Measurements from ENCODE around the gene CAMTA1. TPM values are rescaled to one million over a fixed set of nuclear protein-coding genes. Genes with fewer than 3 reads are reported as not detected.

CAMTA1 gene
- total RNA-seq, 1 experiment from 2014 or later = 118 TPM

- Histone ChIP-seq H3K4me2 (ENCODE audit: low read depth, low read length, poor library complexity, severe bottlenecking) (no peak overlapping the region), H3K27ac (ENCODE audit: low read length) (no peak overlapping the region), H3K4me1 (ENCODE audit: low read length) (peaks cover 30% of the 10 kb centered on the region), H4K20me1 (ENCODE audit: insufficient read depth, low read depth, low read length) (no peaks in the 10 kb centered on the region; the same call in 1 of the 2 replicates), H3K27me3 (ENCODE audit: low read length) (no peaks in the 10 kb centered on the region; the same call in 1 of the 2 replicates), H3K36me3 (ENCODE audit: insufficient read depth, low read length) (no peaks in the 10 kb centered on the region), H3K9me3 (ENCODE audit: low read length) (no peaks in the 10 kb centered on the region), H3K4me3 (ENCODE audit: low read length) (no peak overlapping the region), H3K9ac (ENCODE audit: low read length) (no peak overlapping the region), H3K79me2 (ENCODE audit: low read length) (no peaks in the 10 kb centered on the region), H3K9me2 (replicated peaks; ENCODE audit: insufficient read depth, low read length) (no peaks in the 10 kb centered on the region), H2AFZ (ENCODE audit: low read length) (no peak overlapping the region)
- DNase-seq = no peak
Measured at GRCh38 chr1:7566417-7567375, 781.4 kb downstream of the CAMTA1 start.

- H3K4me2 ChIP-seq (ENCODE audit: low read depth, low read length, poor library complexity, severe bottlenecking) = no peak overlapping the region
- H3K4me1 ChIP-seq (ENCODE audit: low read length) = peaks cover 23% of the 10 kb centered on the region
- no peak overlapping the region for H2AFZ ChIP-seq (ENCODE audit: low read length)
- H3K27ac ChIP-seq (ENCODE audit: low read length) = no peak overlapping the region
- DNase-seq = no peak
- H3K4me3 ChIP-seq (ENCODE audit: low read length) = no peak overlapping the region
- no peaks in the 10 kb centered on the region for H3K36me3 ChIP-seq (ENCODE audit: insufficient read depth, low read length)
- H3K9me3 ChIP-seq (ENCODE audit: low read length) = no peaks in the 10 kb centered on the region
- H3K79me2 ChIP-seq (ENCODE audit: low read length) = no peaks in the 10 kb centered on the region
- no peaks in the 10 kb centered on the region; the same call in 1 of the 2 replicates for H3K27me3 ChIP-seq (ENCODE audit: low read length)
- H3K9ac ChIP-seq (ENCODE audit: low read length) = no peak overlapping the region
- no peaks in the 10 kb centered on the region; the same call in 1 of the 2 replicates for H4K20me1 ChIP-seq (ENCODE audit: insufficient read depth, low read depth, low read length)
- H3K9me2 ChIP-seq (replicated peaks; ENCODE audit: insufficient read depth, low read length) = no peaks in the 10 kb centered on the region
Measured at GRCh38 chr1:7567376-7567775, 782.1 kb downstream of the CAMTA1 start.

- no peak overlapping the region for H3K4me3 ChIP-seq (ENCODE audit: low read length)
- H3K9ac ChIP-seq (ENCODE audit: low read length) = no peak overlapping the region
- no peaks in the 10 kb centered on the region for H3K9me2 ChIP-seq (replicated peaks; ENCODE audit: insufficient read depth, low read length)
- no peak overlapping the region for H3K4me2 ChIP-seq (ENCODE audit: low read depth, low read length, poor library complexity, severe bottlenecking)
- H2AFZ ChIP-seq (ENCODE audit: low read length) = no peak overlapping the region
- H3K9me3 ChIP-seq (ENCODE audit: low read length) = no peaks in the 10 kb centered on the region
- H3K27ac ChIP-seq (ENCODE audit: low read length) = no peak overlapping the region
- H3K4me1 ChIP-seq (ENCODE audit: low read length) = peaks cover 16% of the 10 kb centered on the region
- H4K20me1 ChIP-seq (ENCODE audit: insufficient read depth, low read depth, low read length) = no peaks in the 10 kb centered on the region
- H3K79me2 ChIP-seq (ENCODE audit: low read length) = no peaks in the 10 kb centered on the region
- no peaks in the 10 kb centered on the region for H3K36me3 ChIP-seq (ENCODE audit: insufficient read depth, low read length)
- no peaks in the 10 kb centered on the region; the same call in 1 of the 2 replicates for H3K27me3 ChIP-seq (ENCODE audit: low read length)
- no peak for DNase-seq
Measured at GRCh38 chr1:7568053-7568452, 782.8 kb downstream of the CAMTA1 start.

- no peak overlapping the region for H2AFZ ChIP-seq (ENCODE audit: low read length)
- H3K27me3 ChIP-seq (ENCODE audit: low read length) = no peaks in the 10 kb centered on the region; the same call in 1 of the 2 replicates
- H3K4me3 ChIP-seq (ENCODE audit: low read length) = no peak overlapping the region
- no peak overlapping the region for H3K9ac ChIP-seq (ENCODE audit: low read length)
- no peaks in the 10 kb centered on the region for H3K9me2 ChIP-seq (replicated peaks; ENCODE audit: insufficient read depth, low read length)
- H4K20me1 ChIP-seq (ENCODE audit: insufficient read depth, low read depth, low read length) = no peaks in the 10 kb centered on the region
- no peaks in the 10 kb centered on the region for H3K9me3 ChIP-seq (ENCODE audit: low read length)
- H3K4me2 ChIP-seq (ENCODE audit: low read depth, low read length, poor library complexity, severe bottlenecking) = no peak overlapping the region
- no peaks in the 10 kb centered on the region for H3K79me2 ChIP-seq (ENCODE audit: low read length)
- H3K4me1 ChIP-seq (ENCODE audit: low read length) = peaks cover 11% of the 10 kb centered on the region
- no peak for DNase-seq
- H3K36me3 ChIP-seq (ENCODE audit: insufficient read depth, low read length) = no peaks in the 10 kb centered on the region
- no peak overlapping the region for H3K27ac ChIP-seq (ENCODE audit: low read length)
Measured at GRCh38 chr1:7568901-7569524, 783.8 kb downstream of the CAMTA1 start.

GRCh38 chr1:7570311-7570710, 785.1 kb downstream of the CAMTA1 start:
- Histone ChIP-seq H3K36me3 (ENCODE audit: insufficient read depth, low read length) (no peaks in the 10 kb centered on the region), H3K9me2 (replicated peaks; ENCODE audit: insufficient read depth, low read length) (no peaks in the 10 kb centered on the region)

GRCh38 chr1:7572654-7573152, 787.4 kb downstream of the CAMTA1 start:
- Histone ChIP-seq H3K9ac (ENCODE audit: low read length) (no peak overlapping the region), H2AFZ (ENCODE audit: low read length) (no peak overlapping the region), H3K36me3 (ENCODE audit: insufficient read depth, low read length) (no peaks in the 10 kb centered on the region), H3K9me3 (ENCODE audit: low read length) (no peaks in the 10 kb centered on the region), H3K79me2 (ENCODE audit: low read length) (no peaks in the 10 kb centered on the region), H3K27me3 (ENCODE audit: low read length) (no peaks in the 10 kb centered on the region; the same call in 1 of the 2 replicates), H3K9me2 (replicated peaks; ENCODE audit: insufficient read depth, low read length) (no peaks in the 10 kb centered on the region), H3K27ac (ENCODE audit: low read length) (no peak overlapping the region), H3K4me1 (ENCODE audit: low read length) (no peaks in the 10 kb centered on the region), H3K4me2 (ENCODE audit: low read depth, low read length, poor library complexity, severe bottlenecking) (no peak overlapping the region), H4K20me1 (ENCODE audit: insufficient read depth, low read depth, low read length) (no peaks in the 10 kb centered on the region; the same call in 1 of the 2 replicates), H3K4me3 (ENCODE audit: low read length) (no peak overlapping the region)
- DNase-seq = no peak

More at GRCh38 chr1:7570311-7570710, 785.1 kb downstream of the CAMTA1 start:
- Histone ChIP-seq H3K27ac (ENCODE audit: low read length) (no peak overlapping the region), H3K9me3 (ENCODE audit: low read length) (no peaks in the 10 kb centered on the region), H3K4me2 (ENCODE audit: low read depth, low read length, poor library complexity, severe bottlenecking) (no peak overlapping the region), H4K20me1 (ENCODE audit: insufficient read depth, low read depth, low read length) (no peaks in the 10 kb centered on the region; the same call in 1 of the 2 replicates), H3K4me3 (ENCODE audit: low read length) (no peak overlapping the region), H3K4me1 (ENCODE audit: low read length) (no peaks in the 10 kb centered on the region), H2AFZ (ENCODE audit: low read length) (no peak overlapping the region), H3K9ac (ENCODE audit: low read length) (no peak overlapping the region), H3K27me3 (ENCODE audit: low read length) (no peaks in the 10 kb centered on the region; the same call in 1 of the 2 replicates), H3K79me2 (ENCODE audit: low read length) (no peaks in the 10 kb centered on the region)
- no peak for DNase-seq

- DNase-seq = no peak
- no peak overlapping the region for H3K27ac ChIP-seq (ENCODE audit: low read length)
- no peak overlapping the region for H3K9ac ChIP-seq (ENCODE audit: low read length)
- no peak overlapping the region for H3K4me3 ChIP-seq (ENCODE audit: low read length)
- H3K9me2 ChIP-seq (replicated peaks; ENCODE audit: insufficient read depth, low read length) = no peaks in the 10 kb centered on the region
- H3K4me1 ChIP-seq (ENCODE audit: low read length) = no peaks in the 10 kb centered on the region
- no peaks in the 10 kb centered on the region; the same call in 1 of the 2 replicates for H3K27me3 ChIP-seq (ENCODE audit: low read length)
- no peaks in the 10 kb centered on the region; the same call in 1 of the 2 replicates for H4K20me1 ChIP-seq (ENCODE audit: insufficient read depth, low read depth, low read length)
- no peak overlapping the region for H2AFZ ChIP-seq (ENCODE audit: low read length)
- no peaks in the 10 kb centered on the region for H3K9me3 ChIP-seq (ENCODE audit: low read length)
- no peaks in the 10 kb centered on the region for H3K36me3 ChIP-seq (ENCODE audit: insufficient read depth, low read length)
- no peaks in the 10 kb centered on the region for H3K79me2 ChIP-seq (ENCODE audit: low read length)
- no peak overlapping the region for H3K4me2 ChIP-seq (ENCODE audit: low read depth, low read length, poor library complexity, severe bottlenecking)
Measured at GRCh38 chr1:7573481-7573880, 788.2 kb downstream of the CAMTA1 start.
